HepG2 (cell line): ENCODE data around the gene TCERG1L. TPM values are rescaled to one million over a fixed set of nuclear protein-coding genes. Genes with fewer than 3 reads are reported as not detected.

Experiments used
- ATAC-seq: fragments of 200-7000 bp; cut with Tn5 transposase; 3 replicates; pipeline ENCODE4 v1.9.1; 2020; ENCODE audit warnings: mild to moderate bottlenecking, moderate library complexity
- BruUV-seq: library from RNA; stranded (reverse); fragments of 400-500 nt; replicated peaks from 2 replicates; lab custom pipeline; 2021; lab: Mats Ljungman, UMichigan
- CTCF ChIA-PET: fragments of 300-600 bp; formaldehyde crosslinking; extraction: SDS; loops from one replicate; lab custom pipeline; 2021; ENCODE audit warnings: low total read pairs, inconsistent platforms, low intra/inter-chr PET ratio; lab: Yijun Ruan, JAX
- POLR2A ChIA-PET: fragments of 350-600 bp; sonication (Branson Sonifier 250); formaldehyde crosslinking; loops from one replicate; lab custom pipeline; 2020; ENCODE audit warnings: antibody characterized with exemption, inconsistent platforms; lab: Yijun Ruan, JAX
- DNase-seq: peaks from one replicate; pipeline ENCODE4 v3.0.0-alpha.2; 2015; ENCODE audit warnings: low spot score
- FAIRE-seq: peaks from 3 replicates; lab custom pipeline; 2011; peaks lifted over from hg19 to GRCh38; lab: Jason Lieb, UNC
- H2AFZ ChIP-seq: one replicate; pipeline ENCODE4 v1.6.1; 2011; ENCODE audit warnings: low read length, inconsistent platforms
- H3K27ac ChIP-seq: fragments of 300-600 bp; 3 replicates; pipeline ENCODE4 v1.8.0; 2011; ENCODE audit warnings: mixed run types, mild to moderate bottlenecking, mixed read lengths, low read length, inconsistent platforms; ENCODE audit not compliant: insufficient read depth; ENCODE audit errors: extremely low read length
- H3K27me3 ChIP-seq, 2 experiments: fragments of 200-600 bp in 1 of 2; 2 replicates in 1 of 2; 3 replicates in 1 of 2; pipeline versions ENCODE4 v1.6.0 to v1.8.0; 2011; ENCODE audit warnings: low read length in 2 of 2, mild to moderate bottlenecking in 2 of 2, moderate library complexity in 2 of 2, inconsistent platforms in 1 of 2; ENCODE audit not compliant: insufficient read depth in 2 of 2, control insufficient read depth in 1 of 2
- H3K36me3 ChIP-seq, 2 experiments: fragments of 200-600 bp in 1 of 2; replicated peaks in 1 of 2; 2 replicates in 1 of 2; 3 replicates in 1 of 2; pipeline versions ENCODE4 v1.5.1 to v1.8.0; 2011; ENCODE audit warnings: low read length in 2 of 2, inconsistent platforms in 1 of 2; ENCODE audit not compliant: insufficient read depth in 2 of 2, control insufficient read depth in 1 of 2
- H3K4me1 ChIP-seq: 2 replicates; pipeline ENCODE4 v1.5.1; 2012; ENCODE audit warnings: low read length, inconsistent platforms; ENCODE audit not compliant: insufficient read depth
- H3K4me2 ChIP-seq: 2 replicates; pipeline ENCODE4 v1.6.0; 2011; ENCODE audit warnings: low read depth, low read length, inconsistent platforms
- H3K4me3 ChIP-seq, 3 experiments: fragments of 200-600 bp in 1 of 3; sonication (generic), shearing (Covaris generic) in 1 of 3; replicated peaks in 1 of 3; 2 replicates each; pipeline ENCODE4 v1.5.1; 2011 to 2016; ENCODE audit warnings: low read length in 3 of 3, inconsistent platforms in 2 of 3, low read depth in 2 of 3, mild to moderate bottlenecking in 2 of 3, control low read depth in 1 of 3, mixed read lengths in 1 of 3; ENCODE audit not compliant: insufficient read depth in 1 of 3
- H3K79me2 ChIP-seq: one replicate; pipeline ENCODE4 v1.6.1; 2011; ENCODE audit warnings: low read length, inconsistent platforms; ENCODE audit not compliant: insufficient read depth
- H3K9ac ChIP-seq: 2 replicates; pipeline ENCODE4 v1.6.0; 2011; ENCODE audit warnings: mild to moderate bottlenecking, low read depth, low read length, inconsistent platforms; ENCODE audit not compliant: insufficient read depth
- H3K9me3 ChIP-seq: 2 replicates; pipeline ENCODE4 v1.5.1; 2012; ENCODE audit warnings: mild to moderate bottlenecking, low read length
- H4K20me1 ChIP-seq: 2 replicates; pipeline ENCODE4 v1.6.0; 2011; ENCODE audit warnings: inconsistent platforms, mild to moderate bottlenecking, low read length, moderate library complexity; ENCODE audit not compliant: insufficient read depth
- GTF3A ChIP-seq: sonication (generic); formaldehyde crosslinking; conservative IDR thresholded peaks from 2 replicates; pipeline ENCODE4 v1.4.0; 2020; ENCODE audit warnings: mild to moderate bottlenecking, missing genetic modification reagents
- PITX1 ChIP-seq: sonication (generic); formaldehyde crosslinking; IDR thresholded peaks from 2 replicates; pipeline ENCODE4 v1.5.1; 2020; ENCODE audit warnings: mild to moderate bottlenecking, missing genetic modification reagents
- SNAI1 ChIP-seq: sonication (generic); formaldehyde crosslinking; IDR thresholded peaks from 2 replicates; pipeline ENCODE4 v1.5.0; 2020; ENCODE audit warnings: mild to moderate bottlenecking, missing genetic modification reagents, borderline replicate concordance
- SRSF9 ChIP-seq: fragments of 200-400 bp; formaldehyde crosslinking; IDR thresholded peaks from 2 replicates; pipeline ENCODE4 v1.6.1; 2018; ENCODE audit warnings: borderline replicate concordance, mild to moderate bottlenecking, low read depth, low read length; ENCODE audit not compliant: insufficient read depth, poor library complexity, severe bottlenecking
- ZKSCAN8 ChIP-seq: IDR thresholded peaks from 2 replicates; pipeline ENCODE4 v1.6.1; 2016; ENCODE audit warnings: borderline replicate concordance, missing genetic modification reagents, missing compliant biosample characterization
- ZNF367 ChIP-seq: sonication (generic); formaldehyde crosslinking; IDR thresholded peaks from 2 replicates; pipeline ENCODE4 v1.4.0; 2020; ENCODE audit warnings: missing genetic modification reagents, borderline replicate concordance
- ZNF607 ChIP-seq: sonication (generic); formaldehyde crosslinking; IDR thresholded peaks from 2 replicates; pipeline ENCODE4 v1.5.1; 2020; ENCODE audit warnings: missing genetic modification reagents, mild to moderate bottlenecking, borderline replicate concordance
- ZSCAN21 ChIP-seq: sonication (generic); formaldehyde crosslinking; IDR thresholded peaks from 2 replicates; pipeline ENCODE4 v1.8.0; 2022; ENCODE audit warnings: mild to moderate bottlenecking, missing genetic modification reagents, moderate library complexity, borderline replicate concordance
- WGBS: methylation state at CpG from one replicate; pipeline ENCODE4 v1.1.6; 2017; ENCODE audit warnings: low lambda C conversion rate; 5-methylcytosine and 5-hydroxymethylcytosine counted together
- in situ Hi-C: cut with HindIII; loops from 2 replicates; pipeline ENCODE4 v1.10.0; 2017; ENCODE audit warnings: low pct_unique_long_range_greater_than_20kb; ENCODE audit not compliant: extremely low pct_ligation_motif_present
- intact Hi-C: fragments of 100-400 bp; cut with micrococcal nuclease; formaldehyde crosslinking; loops from one replicate; pipeline ENCODE4 v1.10.0; 2022; ENCODE audit not compliant: unreplicated experiment
- polyA plus RNA-seq, 8 experiments: library from polyadenylated mRNA; depleted of rRNA in 3 of 8; stranded (reverse) in 7 of 8; unstranded in 1 of 8; fragments of >200 nt; fragmentation: Illumina TruSeq in 4 of 8; extraction: Trizol in 4 of 8; gene quantifications; 2 replicates each; pipeline versions ENCODE4 v1.2.1 to v1.2.3, GENCODE V29; 2011 to 2016; ENCODE audit warnings: low read depth in 4 of 8, missing spikeins in 1 of 8, mixed read lengths in 1 of 8; ENCODE audit not compliant: insufficient read depth in 1 of 8
- total RNA-seq, 5 experiments: library from RNA; depleted of rRNA; stranded (reverse); fragments of >200 nt; fragmentation: Illumina TruSeq; extraction: Trizol; gene quantifications; 2 replicates each; pipeline ENCODE4 v1.2.3, GENCODE V29; 2016; ENCODE audit warnings: low read depth in 1 of 5
- TF ChIP-seq, protein P1 (sequence below): sonication (generic); formaldehyde crosslinking; IDR thresholded peaks from 2 replicates; pipeline ENCODE4 v1.5.1; 2020; ENCODE audit warnings: missing genetic modification reagents, mild to moderate bottlenecking, borderline replicate concordance
- TF ChIP-seq, protein P2 (sequence below): sonication (generic); formaldehyde crosslinking; conservative IDR thresholded peaks from 2 replicates; pipeline ENCODE4 v1.8.0; 2022; ENCODE audit warnings: mild to moderate bottlenecking, moderate library complexity, missing genetic modification reagents
- TF ChIP-seq, protein P3 (sequence below): sonication (generic); formaldehyde crosslinking; IDR thresholded peaks from 2 replicates; pipeline ENCODE4 v1.4.0; 2020; ENCODE audit warnings: missing genetic modification reagents, borderline replicate concordance

TCERG1L gene
- total and polyA plus RNA-seq, 2 of the 13 experiments (the other 11 are each of a cell fraction or from before 2014, with no cell fraction given): not detected

DNA sequence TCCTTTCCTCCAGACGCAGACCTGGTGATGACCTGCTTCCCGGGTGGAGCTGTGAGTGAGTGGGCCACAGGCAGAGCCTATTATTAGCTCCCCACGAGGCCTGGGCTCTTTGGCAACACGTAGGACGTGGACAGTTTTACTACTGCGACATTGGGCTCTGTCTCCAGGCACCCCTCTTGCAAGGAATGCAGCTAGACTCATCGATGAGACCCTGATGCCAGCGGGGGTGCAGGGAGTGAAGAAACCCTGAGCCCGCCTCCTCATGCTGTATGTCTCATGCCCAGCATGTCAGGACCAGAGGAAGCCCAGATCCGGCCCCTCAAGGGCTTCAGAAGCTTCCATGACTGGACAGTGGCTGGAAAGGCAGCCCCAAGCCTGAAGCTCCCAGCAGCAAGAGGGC, 161.9 kb downstream of the TCERG1L start (continued):
- TF ChIP-seq, protein P1, sequence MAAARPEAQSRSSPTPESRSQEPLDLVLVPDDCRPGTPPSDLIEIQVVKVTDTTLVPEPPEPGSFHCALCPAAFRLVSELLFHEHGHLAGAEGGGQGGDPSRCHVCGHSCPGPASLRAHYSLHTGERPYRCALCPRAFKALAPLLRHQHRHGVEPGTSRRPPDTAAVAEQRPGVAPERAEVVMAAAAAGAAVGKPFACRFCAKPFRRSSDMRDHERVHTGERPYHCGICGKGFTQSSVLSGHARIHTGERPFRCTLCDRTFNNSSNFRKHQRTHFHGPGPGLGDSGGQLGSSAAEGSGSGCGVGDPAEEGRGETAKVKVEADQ: no peak
- TF ChIP-seq ZKSCAN8 (CRISPR knock-in tag) (no peak), PITX1 (CRISPR knock-in tag) (no peak)
- TF ChIP-seq, protein P2, sequence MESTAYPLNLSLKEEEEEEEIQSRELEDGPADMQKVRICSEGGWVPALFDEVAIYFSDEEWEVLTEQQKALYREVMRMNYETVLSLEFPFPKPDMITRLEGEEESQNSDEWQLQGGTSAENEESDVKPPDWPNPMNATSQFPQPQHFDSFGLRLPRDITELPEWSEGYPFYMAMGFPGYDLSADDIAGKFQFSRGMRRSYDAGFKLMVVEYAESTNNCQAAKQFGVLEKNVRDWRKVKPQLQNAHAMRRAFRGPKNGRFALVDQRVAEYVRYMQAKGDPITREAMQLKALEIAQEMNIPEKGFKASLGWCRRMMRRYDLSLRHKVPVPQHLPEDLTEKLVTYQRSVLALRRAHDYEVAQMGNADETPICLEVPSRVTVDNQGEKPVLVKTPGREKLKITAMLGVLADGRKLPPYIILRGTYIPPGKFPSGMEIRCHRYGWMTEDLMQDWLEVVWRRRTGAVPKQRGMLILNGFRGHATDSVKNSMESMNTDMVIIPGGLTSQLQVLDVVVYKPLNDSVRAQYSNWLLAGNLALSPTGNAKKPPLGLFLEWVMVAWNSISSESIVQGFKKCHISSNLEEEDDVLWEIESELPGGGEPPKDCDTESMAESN (CRISPR knock-in tag): no peak

DNA sequence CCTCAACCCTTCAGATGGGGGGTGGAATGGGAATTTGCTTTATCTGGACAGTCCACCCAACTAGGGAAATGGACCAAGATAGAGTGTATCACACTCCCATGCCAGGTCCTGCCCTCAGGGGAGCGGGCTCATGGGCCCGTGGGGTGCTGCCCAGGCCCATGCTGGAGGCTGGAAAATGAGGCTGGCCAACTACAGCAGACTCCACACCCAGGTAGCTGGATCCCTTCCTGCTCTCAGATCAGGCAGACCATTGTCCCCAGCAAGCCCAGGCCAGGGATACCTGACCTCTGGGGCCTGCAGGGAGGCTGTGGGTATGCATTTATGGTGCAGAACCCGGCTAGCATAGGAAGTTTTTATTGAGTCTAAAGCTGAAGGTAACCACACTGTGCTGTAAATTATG, 162.4 kb downstream of the TCERG1L start:
- no peak for TF ChIP-seq ZSCAN21 (CRISPR knock-in tag)
- TF ChIP-seq GTF3A (CRISPR knock-in tag): no peak
- TF ChIP-seq ZNF607 (CRISPR knock-in tag): no peak
- TF ChIP-seq, protein P3, sequence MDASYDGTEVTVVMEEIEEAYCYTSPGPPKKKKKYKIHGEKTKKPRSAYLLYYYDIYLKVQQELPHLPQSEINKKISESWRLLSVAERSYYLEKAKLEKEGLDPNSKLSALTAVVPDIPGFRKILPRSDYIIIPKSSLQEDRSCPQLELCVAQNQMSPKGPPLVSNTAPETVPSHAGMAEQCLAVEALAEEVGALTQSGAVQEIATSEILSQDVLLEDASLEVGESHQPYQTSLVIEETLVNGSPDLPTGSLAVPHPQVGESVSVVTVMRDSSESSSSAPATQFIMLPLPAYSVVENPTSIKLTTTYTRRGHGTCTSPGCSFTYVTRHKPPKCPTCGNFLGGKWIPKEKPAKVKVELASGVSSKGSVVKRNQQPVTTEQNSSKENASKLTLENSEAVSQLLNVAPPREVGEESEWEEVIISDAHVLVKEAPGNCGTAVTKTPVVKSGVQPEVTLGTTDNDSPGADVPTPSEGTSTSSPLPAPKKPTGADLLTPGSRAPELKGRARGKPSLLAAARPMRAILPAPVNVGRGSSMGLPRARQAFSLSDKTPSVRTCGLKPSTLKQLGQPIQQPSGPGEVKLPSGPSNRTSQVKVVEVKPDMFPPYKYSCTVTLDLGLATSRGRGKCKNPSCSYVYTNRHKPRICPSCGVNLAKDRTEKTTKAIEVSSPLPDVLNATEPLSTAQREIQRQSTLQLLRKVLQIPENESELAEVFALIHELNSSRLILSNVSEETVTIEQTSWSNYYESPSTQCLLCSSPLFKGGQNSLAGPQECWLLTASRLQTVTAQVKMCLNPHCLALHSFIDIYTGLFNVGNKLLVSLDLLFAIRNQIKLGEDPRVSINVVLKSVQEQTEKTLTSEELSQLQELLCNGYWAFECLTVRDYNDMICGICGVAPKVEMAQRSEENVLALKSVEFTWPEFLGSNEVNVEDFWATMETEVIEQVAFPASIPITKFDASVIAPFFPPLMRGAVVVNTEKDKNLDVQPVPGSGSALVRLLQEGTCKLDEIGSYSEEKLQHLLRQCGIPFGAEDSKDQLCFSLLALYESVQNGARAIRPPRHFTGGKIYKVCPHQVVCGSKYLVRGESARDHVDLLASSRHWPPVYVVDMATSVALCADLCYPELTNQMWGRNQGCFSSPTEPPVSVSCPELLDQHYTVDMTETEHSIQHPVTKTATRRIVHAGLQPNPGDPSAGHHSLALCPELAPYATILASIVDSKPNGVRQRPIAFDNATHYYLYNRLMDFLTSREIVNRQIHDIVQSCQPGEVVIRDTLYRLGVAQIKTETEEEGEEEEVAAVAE (CRISPR knock-in tag): no peak
- TF ChIP-seq ZNF367: no peak
- no peak for TF ChIP-seq SRSF9
- TF ChIP-seq SNAI1 (CRISPR knock-in tag): no peak
- no peak overlapping the region for H2AFZ ChIP-seq
- H3K4me3 ChIP-seq: no peak overlapping the region
- no peak overlapping the region for H3K27ac ChIP-seq
- H4K20me1 ChIP-seq: no peaks in the 10 kb centered on the region
- intact Hi-C loops: no loop called here
- in situ Hi-C loops: no loop called here
- ATAC-seq (no peak), FAIRE-seq (no peak), DNase-seq (no peak)
- 0% methylated on average over 1 of the region's 3 CpGs for WGBS
- H3K4me2 ChIP-seq: no peak overlapping the region
- H3K27me3 ChIP-seq: peaks cover 0 to 12% of the 10 kb centered on the region in 2 experiments; a peak in 3 of 5 replicates
- BruUV-seq: no TSS peak
- no peak overlapping the region for H3K9ac ChIP-seq
- ChIA-PET CTCF (no interaction called here), POLR2A (no interaction called here)
- H3K4me1 ChIP-seq: no peaks in the 10 kb centered on the region
- H3K79me2 ChIP-seq: no peaks in the 10 kb centered on the region
- no peaks in the 10 kb centered on the region for H3K36me3 ChIP-seq
- peaks cover 12% of the 10 kb centered on the region; the same call in 1 of the 2 replicates for H3K9me3 ChIP-seq
